Transverse colon (tissue), 4 donors: ENCODE results near the gene JCHAIN. TPM values are rescaled to one million over a fixed set of nuclear protein-coding genes. Genes with fewer than 3 reads are reported as not detected.

Source experiments
- DNase-seq: peaks from one replicate; pipeline ENCODE4 v3.0.0-alpha.2; 2019
- H3K27ac ChIP-seq, 4 donors: fragments of 200-600 bp; sonication (generic); 2 replicates each; pipeline ENCODE4 v1.5.1; 2016 to 2018; ENCODE audit warnings: inconsistent platforms in 4 of 4
- H3K27me3 ChIP-seq: fragments of 200-600 bp; sonication (generic); 2 replicates; pipeline ENCODE4 v1.5.1; 2017; ENCODE audit warnings: inconsistent platforms
- H3K36me3 ChIP-seq, 4 donors: fragments of 200-600 bp; sonication (generic); 2 replicates each; pipeline ENCODE4 v1.5.1; 2017 to 2019; ENCODE audit warnings: inconsistent platforms in 4 of 4
- H3K4me1 ChIP-seq, 4 donors: fragments of 200-600 bp; sonication (generic); 2 replicates each; pipeline ENCODE4 v1.5.1; 2017 to 2020; ENCODE audit warnings: inconsistent platforms in 4 of 4
- H3K4me3 ChIP-seq, 4 donors: fragments of 200-600 bp; sonication (generic); 1 replicate in 1 of 4; 2 replicates in 3 of 4; pipeline versions ENCODE4 v1.5.1 to v1.6.1; 2017 to 2019; ENCODE audit warnings: inconsistent platforms in 4 of 4
- H3K9me3 ChIP-seq, 2 donors: fragments of 200-600 bp; sonication (generic); 2 replicates each; pipeline ENCODE4 v1.5.1; 2017 to 2019; ENCODE audit warnings: inconsistent platforms in 2 of 2
- EP300 ChIP-seq: sonication (generic); formaldehyde crosslinking; IDR thresholded peaks from one replicate; pipeline ENCODE4 v1.6.1; 2017; ENCODE audit warnings: antibody characterized with exemption, low read depth
- POLR2A ChIP-seq: fragments of 450-650 bp; IDR thresholded peaks from one replicate; pipeline ENCODE4 v1.6.1; 2016; ENCODE audit warnings: antibody characterized with exemption, mild to moderate bottlenecking, moderate library complexity
- POLR2AphosphoS5 ChIP-seq, 3 donors: sonication (generic); formaldehyde crosslinking; IDR thresholded peaks; one replicate each; pipeline ENCODE4 v1.6.1; 2016; ENCODE audit warnings: antibody characterized with exemption in 3 of 3
- WGBS, 2 donors: methylation state at CpG; one replicate each; pipeline ENCODE4 v1.1.5; 2018; ENCODE audit warnings: low coverage in 1 of 2; 5-methylcytosine and 5-hydroxymethylcytosine counted together
- in situ Hi-C, 4 donors: fragments of 200-750 bp; cut with MboI; loops; one replicate each; pipeline versions ENCODE4 v1.15.0 to v1.15.1; 2017; ENCODE audit warnings: low sequenced_read_pairs in 3 of 4, low pct_ligation_motif_present in 1 of 4, low pct_unique_long_range_greater_than_20kb in 1 of 4
- intact Hi-C: fragments of 100-400 bp; cut with DNase I; formaldehyde crosslinking; loops from one replicate; pipeline ENCODE4 v1.15.1; 2023; ENCODE audit warnings: low total_unique reads
- total RNA-seq, 4 donors: library from RNA; depleted of rRNA; stranded (reverse); fragments of >200 nt; gene quantifications; one replicate each; pipeline ENCODE4 v1.1.0, GENCODE V29; 2016
- TF ChIP-seq, protein P1 (sequence below), 5 experiments: fragments of 200-600 bp in 3 of 5; fragments of 450-650 bp in 2 of 5; sonication (generic) in 3 of 5; IDR thresholded peaks; 1 replicate in 2 of 5; 2 replicates in 3 of 5; pipeline ENCODE4 v1.5.1; 2016 to 2017; ENCODE audit warnings: antibody characterized with exemption in 5 of 5, inconsistent platforms in 3 of 5, mild to moderate bottlenecking in 2 of 5, moderate library complexity in 1 of 5

JCHAIN gene
- total RNA-seq, 4 donors from 2014 or later: 38.2 to 1,497 (median 176) TPM

DNA sequence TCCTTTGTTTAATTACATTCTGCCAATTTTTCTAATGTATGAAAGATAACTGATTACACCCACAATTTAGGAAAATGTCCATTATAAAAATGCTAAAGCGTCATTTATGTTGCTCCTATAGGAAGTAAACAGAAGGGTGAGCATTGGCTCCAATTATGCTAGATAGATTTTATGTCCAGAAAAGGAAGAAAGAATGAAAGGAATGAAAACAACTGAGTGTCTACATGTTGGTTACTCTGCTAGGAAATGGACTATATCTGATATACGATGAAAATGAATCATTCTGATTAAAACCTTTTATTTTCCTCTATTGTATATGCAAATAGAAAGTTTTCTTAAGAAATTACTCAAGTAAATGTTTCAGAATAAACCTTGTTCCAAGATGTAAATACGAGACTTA is 36.1 kb downstream of the JCHAIN start:
- TF ChIP-seq POLR2AphosphoS5 (IDR thresholded peaks at IDR 0.05) (no peak), POLR2A (no peak), EP300 (no peak)
- TF ChIP-seq, protein P1, sequence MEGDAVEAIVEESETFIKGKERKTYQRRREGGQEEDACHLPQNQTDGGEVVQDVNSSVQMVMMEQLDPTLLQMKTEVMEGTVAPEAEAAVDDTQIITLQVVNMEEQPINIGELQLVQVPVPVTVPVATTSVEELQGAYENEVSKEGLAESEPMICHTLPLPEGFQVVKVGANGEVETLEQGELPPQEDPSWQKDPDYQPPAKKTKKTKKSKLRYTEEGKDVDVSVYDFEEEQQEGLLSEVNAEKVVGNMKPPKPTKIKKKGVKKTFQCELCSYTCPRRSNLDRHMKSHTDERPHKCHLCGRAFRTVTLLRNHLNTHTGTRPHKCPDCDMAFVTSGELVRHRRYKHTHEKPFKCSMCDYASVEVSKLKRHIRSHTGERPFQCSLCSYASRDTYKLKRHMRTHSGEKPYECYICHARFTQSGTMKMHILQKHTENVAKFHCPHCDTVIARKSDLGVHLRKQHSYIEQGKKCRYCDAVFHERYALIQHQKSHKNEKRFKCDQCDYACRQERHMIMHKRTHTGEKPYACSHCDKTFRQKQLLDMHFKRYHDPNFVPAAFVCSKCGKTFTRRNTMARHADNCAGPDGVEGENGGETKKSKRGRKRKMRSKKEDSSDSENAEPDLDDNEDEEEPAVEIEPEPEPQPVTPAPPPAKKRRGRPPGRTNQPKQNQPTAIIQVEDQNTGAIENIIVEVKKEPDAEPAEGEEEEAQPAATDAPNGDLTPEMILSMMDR (IDR thresholded peaks at IDR 0.05): no peak
- Histone ChIP-seq H3K27me3 (no peaks in the 10 kb centered on the region), H3K4me3 (no peak overlapping the region), H3K9me3 (no peaks in the 10 kb centered on the region), H3K27ac (no peak overlapping the region), H3K36me3 (no peaks in the 10 kb centered on the region), H3K4me1 (no peaks in the 10 kb centered on the region)
- DNase-seq: no peak
- WGBS, 2 donors: 74 to 79% methylated on average over 3 of the region's 3 CpGs
- in situ Hi-C loops: loop anchor here in 1 of 4 donors (25.0 kb wide), 1 partner anchor 382 kb away; no protein-coding TSS in a partner anchor
- intact Hi-C loops: no loop called here

- Histone ChIP-seq H3K27ac (no peak overlapping the region), H3K4me3 (no peak overlapping the region), H3K4me1 (no peaks in the 10 kb centered on the region), H3K9me3 (no peaks in the 10 kb centered on the region), H3K36me3 (no peaks in the 10 kb centered on the region), H3K27me3 (no peaks in the 10 kb centered on the region)
- intact Hi-C loops (no loop called here), in situ Hi-C loops (loop anchor here in 1 of 4 donors (25.0 kb wide), 1 partner anchor 383 kb away; no protein-coding TSS in a partner anchor)
- WGBS, 2 donors: 73 to 78% methylated on average over 1 of the region's 1 CpG
- no peak for DNase-seq
- no peak for TF ChIP-seq EP300
- TF ChIP-seq, protein P1 (IDR thresholded peaks at IDR 0.05): no peak
- TF ChIP-seq POLR2AphosphoS5 (IDR thresholded peaks at IDR 0.05): no peak
These were observed 36.7 kb downstream of the JCHAIN start for GRCh38 chr4:70629469-70630090.

- Histone ChIP-seq H3K36me3 (no peaks in the 10 kb centered on the region), H3K27ac (no peak within 1 kb of the TSS), H3K4me3 (no peak within 1 kb of the TSS), H3K27me3 (no peaks in the 10 kb centered on the region), H3K9me3 (no peaks in the 10 kb centered on the region), H3K4me1 (no peaks in the 10 kb centered on the region)
- WGBS, 2 donors: 90 to 92% methylated on average over 2 of the region's 2 CpGs
- in situ Hi-C loops (loop anchor here in 1 of 4 donors (25.0 kb wide), 1 partner anchor 384 kb away; no protein-coding TSS in a partner anchor), intact Hi-C loops (no loop called here)
- DNase-seq: no peak
- TF ChIP-seq EP300 (no peak), POLR2AphosphoS5 (IDR thresholded peaks at IDR 0.05) (no peak), POLR2A (no peak)
- TF ChIP-seq, protein P1 (IDR thresholded peaks at IDR 0.05): no peak
These were observed 37.9 kb downstream of the JCHAIN start, which contains the start of gene ENAM for GRCh38 chr4:70628444-70628843. TSS of gene ENAM (plus strand) at chr4:70628744. CDS start at chr4:70629501, 757 bp downstream.

DNA sequence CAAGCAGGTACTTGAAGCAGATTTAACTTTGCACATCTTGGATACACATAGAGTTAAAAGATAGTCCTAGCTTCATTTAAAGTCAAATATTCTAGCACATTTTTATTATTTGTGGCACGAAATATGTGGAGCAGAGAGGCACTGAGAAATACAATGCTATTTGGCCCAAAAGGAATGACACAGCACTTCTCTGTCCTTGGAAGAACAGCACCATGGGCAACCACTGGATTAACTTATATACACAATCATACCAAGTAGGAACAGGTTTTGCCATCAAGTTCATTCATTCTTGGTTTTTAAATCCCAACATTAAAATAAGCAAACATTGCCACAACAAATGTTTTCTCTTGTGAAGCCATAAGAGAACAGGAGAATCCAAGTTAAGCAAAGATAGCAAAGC is 38.7 kb downstream of the JCHAIN start:
- in situ Hi-C loops: loop anchor here in 1 of 4 donors (25.0 kb wide), 1 partner anchor 385 kb away; no protein-coding TSS in a partner anchor
- no peaks in the 10 kb centered on the region for H3K27me3 ChIP-seq
- no peaks in the 10 kb centered on the region for H3K9me3 ChIP-seq
- 89 to 100% methylated on average over 1 of the region's 1 CpG for WGBS, 2 donors
- H3K4me1 ChIP-seq: no peaks in the 10 kb centered on the region
- no peak for DNase-seq
- intact Hi-C loops: no loop called here
- TF ChIP-seq POLR2A: no peak
- TF ChIP-seq, protein P1 (IDR thresholded peaks at IDR 0.05): no peak
- TF ChIP-seq POLR2AphosphoS5 (IDR thresholded peaks at IDR 0.05): no peak
- no peak for TF ChIP-seq EP300
- no peaks in the 10 kb centered on the region for H3K36me3 ChIP-seq
- no peak overlapping the region for H3K27ac ChIP-seq
- H3K4me3 ChIP-seq: no peak overlapping the region
